ENCODE data around the gene PLXNA4. TPM values are rescaled to one million over a fixed set of nuclear protein-coding genes. Genes with fewer than 3 reads are reported as not detected.
A peak's percentile ranks its signal among the peaks of the same experiment; 100 is the strongest.

PLXNA4 gene
- total and polyA plus RNA-seq, 9 of the 15 experiments (the other 6 are each of a cell fraction or from before 2014, with no cell fraction given) = under 0.01 to 0.09 TPM; not detected in 7

GRCh38 chr7:132249256-132249971 lies 326.9 kb downstream of the PLXNA4 start:
- CTCF ChIA-PET (ENCODE audit: low intra/inter-chr PET ratio) = interaction anchor here (1.1 to 1.3 kb wide), 2 partner anchors 304 to 560 kb away, joined by 3 to 4 read pairs; no protein-coding TSS in a partner anchor
- H3K79me2 ChIP-seq (ENCODE audit: control insufficient read depth, insufficient read depth, low read length) = no peaks in the 10 kb centered on the region
- in situ Hi-C loops (cut with MboI) (no loop called here), intact Hi-C loops (cut with micrococcal nuclease) (no loop called here)
- peaks cover 0 to 4% of the 10 kb centered on the region in 2 experiments; a peak in 2 of 5 replicates for H3K27me3 ChIP-seq (ENCODE audit: control insufficient read depth in 2 of 2, insufficient read depth in 2 of 2, low read length in 2 of 2)
- H3K4me2 ChIP-seq (ENCODE audit: insufficient read depth, low read length) = no peak overlapping the region
- DNase-seq (ENCODE audit: extremely low read depth in 1 of 4, low spot score in 3 of 4) = peak in 3 of 4 experiments; percentile 24 to 51 (median 35)
- H3K4me3 ChIP-seq = no peak overlapping the region
- H2AFZ ChIP-seq (ENCODE audit: low read depth, low read length) = no peak overlapping the region
- POLR2A ChIA-PET = no interaction called here
- H3K9me3 ChIP-seq (replicated peaks; ENCODE audit: control insufficient read depth, insufficient read depth, low read depth, low read length) = no peaks in the 10 kb centered on the region
- TF ChIP-seq FOSL1 (tag; conservative IDR thresholded peaks at IDR 0.05) (no peak), TBP (optimal IDR thresholded peaks at IDR 0.05; ENCODE audit: low read depth, low read length) (no peak), RAD21 (CRISPR knock-in tag; conservative IDR thresholded peaks at IDR 0.05 in 1 of 2, IDR thresholded peaks at IDR 0.05 in 1 of 2) (peak; percentile 45; a peak in 3 of 4 replicates), REST (IDR thresholded peaks at IDR 0.05; ENCODE audit: borderline replicate concordance) (peak; percentile 22; the same call in 1 of the 2 replicates), REST (CRISPR knock-in tag; IDR thresholded peaks at IDR 0.05; ENCODE audit: low read depth) (no peak)
- TF ChIP-seq, protein P1, sequence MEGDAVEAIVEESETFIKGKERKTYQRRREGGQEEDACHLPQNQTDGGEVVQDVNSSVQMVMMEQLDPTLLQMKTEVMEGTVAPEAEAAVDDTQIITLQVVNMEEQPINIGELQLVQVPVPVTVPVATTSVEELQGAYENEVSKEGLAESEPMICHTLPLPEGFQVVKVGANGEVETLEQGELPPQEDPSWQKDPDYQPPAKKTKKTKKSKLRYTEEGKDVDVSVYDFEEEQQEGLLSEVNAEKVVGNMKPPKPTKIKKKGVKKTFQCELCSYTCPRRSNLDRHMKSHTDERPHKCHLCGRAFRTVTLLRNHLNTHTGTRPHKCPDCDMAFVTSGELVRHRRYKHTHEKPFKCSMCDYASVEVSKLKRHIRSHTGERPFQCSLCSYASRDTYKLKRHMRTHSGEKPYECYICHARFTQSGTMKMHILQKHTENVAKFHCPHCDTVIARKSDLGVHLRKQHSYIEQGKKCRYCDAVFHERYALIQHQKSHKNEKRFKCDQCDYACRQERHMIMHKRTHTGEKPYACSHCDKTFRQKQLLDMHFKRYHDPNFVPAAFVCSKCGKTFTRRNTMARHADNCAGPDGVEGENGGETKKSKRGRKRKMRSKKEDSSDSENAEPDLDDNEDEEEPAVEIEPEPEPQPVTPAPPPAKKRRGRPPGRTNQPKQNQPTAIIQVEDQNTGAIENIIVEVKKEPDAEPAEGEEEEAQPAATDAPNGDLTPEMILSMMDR (IDR thresholded peaks at IDR 0.05 in 2 of 3, conservative IDR thresholded peaks at IDR 0.05 in 1 of 3; ENCODE audit: insufficient read depth in 2 of 3, low read depth in 1 of 3, low read length in 3 of 3) = peak; percentile 43 to 52 (median 48); a peak in 5 of 6 replicates
- H3K9ac ChIP-seq (ENCODE audit: insufficient read depth in 1 of 2, low read depth in 2 of 2, low read length in 2 of 2) = no peak overlapping the region
- peak; percentile 90 for ATAC-seq
- no TSS peak for BruUV-seq (replicated peaks)
- H3K36me3 ChIP-seq (ENCODE audit: control insufficient read depth, insufficient read depth, low read length) = no peaks in the 10 kb centered on the region
- H3K4me1 ChIP-seq (replicated peaks in 1 of 2; ENCODE audit: control insufficient read depth in 2 of 2, insufficient read depth in 2 of 2, low read length in 2 of 2) = no peaks in the 10 kb centered on the region
- H3K9me1 ChIP-seq (ENCODE audit: control insufficient read depth, insufficient read depth, low read length) = no peaks in the 10 kb centered on the region
- peak; percentile 73 for FAIRE-seq
- H3K27ac ChIP-seq (ENCODE audit: extremely low read depth, low read depth, low read length) = no peak overlapping the region
- H4K20me1 ChIP-seq (replicated peaks; ENCODE audit: control insufficient read depth, insufficient read depth, low read length) = peaks cover 4% of the 10 kb centered on the region; the same call in 1 of the 2 replicates
- 1% methylated on average over 19 of the region's 19 CpGs for WGBS (ENCODE audit: insufficient coverage, low coverage, missing lambda C conversion rate)
